ENCODE measurements around the gene KIDINS220. TPM values are rescaled to one million over a fixed set of nuclear protein-coding genes. Genes with fewer than 3 reads are reported as not detected.
A peak's percentile ranks its signal among the peaks of the same experiment; 100 is the strongest.

The KIDINS220 gene
- total and polyA plus RNA-seq, 9 of the 15 experiments (the other 6 are each of a cell fraction or from before 2014, with no cell fraction given): 15.2 to 48.0 (median 34.4) TPM

DNA sequence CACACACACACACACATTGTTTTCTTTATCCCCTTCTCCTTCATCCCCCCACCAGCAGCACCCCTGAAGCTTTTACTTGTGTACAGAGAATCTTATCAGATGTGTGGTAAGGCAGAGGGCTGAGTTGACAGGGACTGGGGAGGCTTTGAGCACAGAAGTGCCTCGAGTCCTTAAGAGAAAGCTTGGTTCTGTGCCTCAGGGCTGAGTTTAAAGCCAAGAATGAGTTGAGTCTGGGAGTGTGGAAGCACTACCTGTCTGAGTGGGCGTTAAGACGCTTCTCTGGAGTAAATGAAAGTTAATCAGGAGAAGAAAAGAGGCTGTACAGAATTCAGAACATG lies 152.9 kb downstream of the KIDINS220 start (continued):
- TF ChIP-seq SLC30A9 (CRISPR knock-in tag; IDR thresholded peaks at IDR 0.05) (no peak), MYNN (IDR thresholded peaks at IDR 0.05) (0 out of 2 replicates have a peak, but pooled peaks have one; percentile 1), MYNN (CRISPR knock-in tag; IDR thresholded peaks at IDR 0.05) (no peak), EGR1 (conservative IDR thresholded peaks at IDR 0.05) (peak; percentile 53), ADNP (tag; IDR thresholded peaks at IDR 0.05) (no peak), MLLT1 (IDR thresholded peaks at IDR 0.05) (0 out of 4 replicates have a peak, but pooled peaks of 1 of the 2 experiments have one; percentile 24), ZNF551 (CRISPR knock-in tag; IDR thresholded peaks at IDR 0.05) (peak; percentile 8; the same call in 1 of the 2 replicates), NFE2L1 (tag; IDR thresholded peaks at IDR 0.05; ENCODE audit: borderline replicate concordance, low read depth) (no peak), TAF1 (IDR thresholded peaks at IDR 0.05; ENCODE audit: control insufficient read depth, extremely low read depth, insufficient read depth, low read length, severe bottlenecking) (peak; percentile 15)

All from K562 (cell line).